GM12892 (cell line): Measurements from ENCODE around the gene FHAD1.

Source experiments
- POLR2A ChIP-seq: IDR thresholded peaks from 2 replicates; pipeline ENCODE4 v1.6.1; 2011; ENCODE audit warnings: low read depth, low read length, control low read depth
- POLR2AphosphoS5 ChIP-seq: IDR thresholded peaks from 2 replicates; pipeline ENCODE4 v1.6.1; 2011; ENCODE audit warnings: low read depth, low read length, control low read depth
- TAF1 ChIP-seq: IDR thresholded peaks from 2 replicates; pipeline ENCODE4 v1.6.1; 2011; ENCODE audit warnings: low read depth, mild to moderate bottlenecking, control low read depth, low read length, borderline replicate concordance

- no peak for TF ChIP-seq POLR2A
- no peak for TF ChIP-seq POLR2AphosphoS5
- TF ChIP-seq TAF1 = no peak
Measured at GRCh38 chr1:15212216-15212953, 34.6 kb upstream of the FHAD1 start.
